Left lung (tissue), 10 donors: ENCODE measurements around the gene CMTM2. TPM values are rescaled to one million over a fixed set of nuclear protein-coding genes. Genes with fewer than 3 reads are reported as not detected.

ENCODE experiments used
- ATAC-seq: fragments of 200-7000 bp; cut with Tn5 transposase; one replicate; pipeline ENCODE4 v1.9.1; 2020; ENCODE audit warnings: moderate library complexity
- DNase-seq, 4 donors: peaks; one replicate each; pipeline ENCODE4 v3.0.0-alpha.2; 2013 to 2020
- H3K27ac ChIP-seq, 2 donors: fragments of 200-600 bp; sonication (generic) in 1 of 2; one replicate each; pipeline versions ENCODE4 v1.5.0 to v1.8.0; 2020 to 2021
- H3K27me3 ChIP-seq, 2 donors: fragments of 200-600 bp; sonication (generic) in 1 of 2; one replicate each; pipeline versions ENCODE4 v1.5.0 to v1.8.0; 2020 to 2021
- H3K36me3 ChIP-seq, 2 donors: fragments of 200-600 bp; sonication (generic) in 1 of 2; one replicate each; pipeline versions ENCODE4 v1.5.0 to v1.8.0; 2020 to 2021
- H3K4me1 ChIP-seq, 2 donors: fragments of 200-600 bp; one replicate each; pipeline ENCODE4 v1.8.0; 2021
- H3K4me3 ChIP-seq, 2 donors: fragments of 200-600 bp; sonication (generic) in 1 of 2; one replicate each; pipeline versions ENCODE4 v1.5.0 to v1.8.0; 2020 to 2021; ENCODE audit warnings: mild to moderate bottlenecking in 1 of 2
- H3K9me3 ChIP-seq, 2 donors: fragments of 200-600 bp; sonication (generic) in 1 of 2; one replicate each; pipeline versions ENCODE4 v1.5.0 to v1.8.0; 2020 to 2021
- CTCF ChIP-seq, 2 donors: fragments of 200-600 bp; sonication (generic) in 1 of 2; IDR thresholded peaks; one replicate each; pipeline versions ENCODE4 v1.5.0 to v1.8.0; 2021; ENCODE audit warnings: antibody characterized with exemption in 2 of 2
- intact Hi-C, 2 donors: fragments of 100-400 bp; cut with DNase I; formaldehyde crosslinking; loops; one replicate each; pipeline versions ENCODE4 v1.11.2 to v1.14.2; 2022
- polyA plus RNA-seq, 6 donors: library from polyadenylated mRNA; unstranded; fragments of 120-200 nt; gene quantifications; one replicate each; pipeline ENCODE4 v1.2.1, GENCODE V29; 2013; ENCODE audit not compliant: insufficient read length in 6 of 6
- total RNA-seq, 2 donors: library from RNA; stranded (reverse); fragmentation: NEBNext Ultra II Directional; extraction: Animal tissue kit (Norgen Biotek cat#: 25700); gene quantifications; one replicate each; pipeline ENCODE4 v1.2.1, GENCODE V29; 2021
- donor health status: DM: no; HTN: yes; CAD: no.
- donor health status: DM: no; HTN: no; CAD: no.

CMTM2 gene
- total and polyA plus RNA-seq, 8 donors, result 0.52 to 5.4 (median 0.96) TPM

GRCh38 chr16:66548868-66549267 lies 30.4 kb upstream of the CMTM2 start:
- no peak for TF ChIP-seq CTCF (IDR thresholded peaks at IDR 0.05)
- H3K4me3 ChIP-seq, result peak overlapping the region; percentile 69 to 80
- no peaks in the 10 kb centered on the region for H3K36me3 ChIP-seq
- no peaks in the 10 kb centered on the region for H3K9me3 ChIP-seq
- ATAC-seq (no peak), DNase-seq (no peak)
- H3K27me3 ChIP-seq, result no peaks in the 10 kb centered on the region
- peaks cover 24 to 60% of the 10 kb centered on the region in 2 donors for H3K4me1 ChIP-seq
- H3K27ac ChIP-seq, result peak overlapping the region; percentile 96 to 98
- intact Hi-C loops, result no loop called here

- H3K4me1 ChIP-seq, result peaks cover 24 to 60% of the 10 kb centered on the region in 2 donors
- no peaks in the 10 kb centered on the region for H3K27me3 ChIP-seq
- intact Hi-C loops, result no loop called here
- H3K27ac ChIP-seq, result peak within 1 kb of the TSS; percentile 96 to 98
- no peak for TF ChIP-seq CTCF (IDR thresholded peaks at IDR 0.05)
- DNase-seq (peak; percentile 57 to 94 (median 80)), ATAC-seq (peak; percentile 49)
- no peaks in the 10 kb centered on the region for H3K9me3 ChIP-seq
- no peaks in the 10 kb centered on the region for H3K36me3 ChIP-seq
- peak within 1 kb of the TSS; percentile 69 to 80 for H3K4me3 ChIP-seq
Observed at GRCh38 chr16:66549284-66550131, 29.8 kb upstream of the CMTM2 start, which contains the start of gene TK2. TSS of gene TK2 (minus strand) at chr16:66550122. CDS start at chr16:66550061, 61 bp downstream.

- intact Hi-C loops, result no loop called here
- TF ChIP-seq CTCF (IDR thresholded peaks at IDR 0.05), result peak in 1 of 2 donors; percentile 57
- no peaks in the 10 kb centered on the region for H3K9me3 ChIP-seq
- ATAC-seq, result peak; percentile 10
- H3K27me3 ChIP-seq, result no peaks in the 10 kb centered on the region
- peak in 2 of 4 donors; percentile 33 to 62 for DNase-seq
- no peaks in the 10 kb centered on the region for H3K36me3 ChIP-seq
- peak overlapping the region; percentile 96 to 98 for H3K27ac ChIP-seq
- H3K4me3 ChIP-seq, result peak overlapping the region in 1 of 2 donors; percentile 91
- H3K4me1 ChIP-seq, result peaks cover 24 to 79% of the 10 kb centered on the region in 2 donors
Observed at GRCh38 chr16:66551348-66551759, 27.9 kb upstream of the CMTM2 start.

- Histone ChIP-seq H3K4me1 (peaks cover 24 to 84% of the 10 kb centered on the region in 2 donors), H3K27ac (peak overlapping the region; percentile 96 to 98), H3K27me3 (no peaks in the 10 kb centered on the region), H3K36me3 (no peaks in the 10 kb centered on the region), H3K4me3 (peak overlapping the region; percentile 77 to 91), H3K9me3 (no peaks in the 10 kb centered on the region)
- DNase-seq, result no peak
- no peak for ATAC-seq
- intact Hi-C loops, result no loop called here
- no peak for TF ChIP-seq CTCF (IDR thresholded peaks at IDR 0.05)
Observed at GRCh38 chr16:66551788-66552285, 27.4 kb upstream of the CMTM2 start.
